GM19025 (cell line): ENCODE measurements around the gene RCC2.
"Not testable (repeated sequence)": the region's sequence is repeated elsewhere in the genome, so short reads cannot be mapped to it uniquely, and the experiment has no call there.

Experiments used
- ATAC-seq: cut with Tn5 transposase; IDR thresholded peaks from one replicate; pipeline ENCODE4 v1.9.1; 2021; ENCODE audit warnings: mild to moderate bottlenecking, low read depth, moderate library complexity; ENCODE audit not compliant: unreplicated experiment

The RCC2 gene

DNA sequence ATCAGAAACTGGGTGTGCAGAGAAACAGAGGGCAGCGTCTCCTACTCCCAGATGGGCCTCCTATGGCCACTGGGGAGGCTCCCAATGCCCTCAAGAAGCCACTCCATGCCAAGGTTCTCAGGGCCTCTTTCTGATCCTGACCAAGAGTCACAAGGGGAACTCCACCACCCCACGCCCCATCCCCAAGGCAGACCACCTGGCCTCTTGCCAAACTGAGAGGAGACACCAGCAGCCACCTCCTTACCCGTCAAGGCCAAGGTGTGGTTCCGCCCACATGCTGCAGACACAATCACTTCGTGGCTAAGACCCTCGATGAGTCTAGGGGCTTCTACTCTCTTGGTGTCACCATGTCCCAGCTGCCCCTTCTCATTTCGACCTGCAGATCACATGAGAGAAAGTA, 17.0 kb downstream of the RCC2 start:
- no peak for ATAC-seq

DNA sequence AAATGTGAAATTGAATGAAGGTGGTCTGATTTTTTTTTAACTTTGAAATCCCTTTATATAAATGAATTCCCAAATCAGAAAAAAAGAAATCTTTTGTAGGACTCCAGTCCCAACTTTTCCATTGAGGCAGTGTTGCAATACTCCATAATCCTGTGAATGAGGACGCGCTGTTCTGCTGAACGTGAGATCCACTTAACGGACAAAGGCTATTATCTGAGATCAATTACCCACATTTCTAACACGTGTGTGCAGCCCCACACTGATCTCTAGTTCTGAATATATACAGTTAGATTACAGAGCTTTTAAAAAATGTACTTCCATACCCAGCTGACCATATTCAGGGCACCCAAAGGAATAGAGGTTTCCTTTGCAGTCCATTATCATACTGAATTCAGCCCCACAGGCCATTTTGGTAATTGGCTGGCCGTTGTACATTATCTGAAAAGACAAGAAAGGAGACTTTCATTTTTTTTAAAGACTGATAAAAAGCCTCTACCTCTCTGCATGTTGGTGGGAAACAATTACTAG, 19.0 kb downstream of the RCC2 start:
- no peak for ATAC-seq

DNA sequence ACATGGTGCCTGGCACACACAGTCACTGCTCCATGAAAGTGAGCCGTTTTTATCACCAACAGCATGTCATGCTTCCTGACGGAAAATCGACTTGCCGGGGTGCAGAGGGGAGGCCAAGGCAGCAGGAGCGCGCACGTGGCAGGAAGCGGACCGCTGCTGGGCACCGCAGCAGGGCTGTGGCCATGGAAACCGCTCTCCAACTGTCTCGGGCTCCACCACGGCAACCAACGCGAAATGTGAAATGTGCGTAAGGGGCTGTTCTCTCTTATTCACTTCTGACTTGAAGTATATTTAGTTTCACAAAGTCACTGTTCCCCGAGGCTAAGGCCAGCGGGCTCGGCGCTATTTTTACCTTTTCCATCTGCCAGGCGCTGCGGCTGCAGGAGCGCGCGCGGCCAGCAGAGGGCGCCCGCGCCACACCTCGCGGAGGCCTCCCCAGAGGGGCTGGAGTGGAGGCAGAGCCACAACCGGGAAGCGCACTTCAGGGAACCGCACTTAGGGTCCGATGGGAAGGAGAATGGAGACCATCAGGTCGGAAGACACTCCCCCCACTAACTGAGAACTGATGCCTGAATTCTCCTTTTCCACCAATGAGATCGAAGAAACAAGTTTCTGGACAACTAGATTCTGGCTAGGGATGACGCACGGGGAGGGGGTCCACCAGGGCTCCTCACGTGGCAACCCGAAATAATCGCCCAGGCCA, 19.7 kb downstream of the RCC2 start:
- no peak for ATAC-seq

DNA sequence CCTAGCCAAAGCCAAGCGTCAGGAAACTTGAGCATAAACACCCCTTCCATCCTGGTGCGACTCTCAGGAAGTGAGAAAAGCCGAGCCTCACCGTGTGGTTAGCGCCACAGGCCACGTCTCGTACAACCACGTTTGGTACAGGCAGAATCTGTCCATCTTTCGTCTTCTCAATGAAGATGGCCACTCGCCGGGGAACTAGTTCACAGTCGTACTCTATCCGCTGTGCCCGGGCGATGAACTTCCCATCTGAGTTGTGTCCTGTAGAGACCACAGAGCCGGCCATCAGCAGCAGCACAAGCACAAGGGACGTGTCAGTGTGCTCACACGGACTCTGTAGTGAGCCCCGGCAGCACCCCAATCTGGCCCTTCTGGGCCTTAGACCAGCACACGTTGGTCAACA, 23.1 kb downstream of the RCC2 start:
- ATAC-seq, result no peak

DNA sequence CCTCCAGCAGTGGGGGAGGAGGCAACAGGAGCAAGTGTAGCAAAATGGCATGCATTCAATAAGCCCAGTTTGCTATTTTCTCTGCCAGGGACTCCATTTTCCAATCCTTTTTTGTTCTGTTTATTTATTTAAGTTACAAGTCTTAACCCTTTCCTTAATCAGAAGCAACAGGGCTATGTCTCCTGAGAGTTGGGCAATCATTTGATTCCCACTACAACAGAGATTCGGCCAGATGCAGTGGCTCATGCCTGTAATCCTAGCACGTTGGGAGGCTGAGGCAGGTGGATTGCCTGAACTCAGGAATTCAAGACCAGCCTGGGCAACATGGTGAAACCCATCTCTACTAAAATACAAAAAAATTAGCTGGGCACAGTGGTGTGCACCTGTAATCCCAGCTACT, 25.5 kb downstream of the RCC2 start:
- ATAC-seq, result no peak

DNA sequence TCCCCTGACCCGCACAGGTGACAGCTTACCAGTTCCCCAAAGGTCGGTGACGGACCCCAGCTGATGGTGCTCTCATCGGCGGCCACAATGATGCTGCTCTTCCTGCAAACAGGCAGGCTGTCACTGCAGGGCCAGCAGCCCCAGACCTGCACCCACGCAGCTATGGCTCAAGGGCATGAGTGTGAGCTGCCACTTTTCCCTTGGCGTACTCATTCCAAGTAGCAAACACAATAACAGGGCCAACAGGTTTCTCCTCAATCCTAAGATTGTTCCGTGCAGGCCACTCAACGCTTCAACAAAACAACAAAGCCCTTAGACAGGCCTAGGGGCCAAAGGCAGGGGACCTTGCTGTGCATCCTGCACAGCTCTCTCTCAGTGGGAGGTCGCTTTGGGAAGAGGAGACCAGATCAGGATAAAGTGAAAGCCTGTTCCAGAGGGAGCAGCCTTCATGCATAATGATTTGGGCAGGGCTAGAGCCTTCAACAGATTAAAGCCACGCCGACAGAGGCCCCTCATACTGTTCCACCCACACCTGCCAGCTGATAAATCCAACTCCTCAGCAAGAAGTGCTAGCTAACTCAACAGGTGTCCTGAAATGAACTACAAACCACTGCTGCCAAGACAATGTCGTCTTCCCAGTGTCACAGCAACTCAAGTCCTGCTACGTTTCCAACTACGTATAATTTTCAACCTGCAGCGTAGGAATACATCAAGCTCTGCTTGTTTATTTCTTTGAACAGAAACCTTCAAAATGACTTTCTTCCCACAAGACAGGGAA, 27.2 kb downstream of the RCC2 start:
- no peak for ATAC-seq

DNA sequence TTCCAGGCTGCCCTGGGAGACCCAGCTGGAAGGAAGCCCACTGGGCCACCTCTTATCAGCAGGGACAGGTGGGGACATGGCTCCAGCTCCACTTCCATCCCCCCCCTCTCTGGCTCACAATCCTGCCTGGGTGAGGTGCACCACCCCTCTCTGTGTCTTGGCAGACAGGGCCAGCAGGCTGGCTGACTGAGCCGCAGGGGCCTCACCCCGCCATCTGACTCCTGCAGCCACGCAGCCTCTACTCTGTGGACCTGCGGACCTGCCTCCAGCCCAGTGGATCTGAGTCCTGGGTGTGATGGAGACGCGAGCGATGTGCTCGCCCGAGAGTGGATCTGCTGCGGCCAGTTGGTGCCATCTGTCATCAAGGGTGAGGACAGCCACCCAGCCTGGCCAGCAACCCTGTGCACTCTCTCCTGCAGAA, 30.1 kb downstream of the RCC2 start:
- no peak for ATAC-seq

DNA sequence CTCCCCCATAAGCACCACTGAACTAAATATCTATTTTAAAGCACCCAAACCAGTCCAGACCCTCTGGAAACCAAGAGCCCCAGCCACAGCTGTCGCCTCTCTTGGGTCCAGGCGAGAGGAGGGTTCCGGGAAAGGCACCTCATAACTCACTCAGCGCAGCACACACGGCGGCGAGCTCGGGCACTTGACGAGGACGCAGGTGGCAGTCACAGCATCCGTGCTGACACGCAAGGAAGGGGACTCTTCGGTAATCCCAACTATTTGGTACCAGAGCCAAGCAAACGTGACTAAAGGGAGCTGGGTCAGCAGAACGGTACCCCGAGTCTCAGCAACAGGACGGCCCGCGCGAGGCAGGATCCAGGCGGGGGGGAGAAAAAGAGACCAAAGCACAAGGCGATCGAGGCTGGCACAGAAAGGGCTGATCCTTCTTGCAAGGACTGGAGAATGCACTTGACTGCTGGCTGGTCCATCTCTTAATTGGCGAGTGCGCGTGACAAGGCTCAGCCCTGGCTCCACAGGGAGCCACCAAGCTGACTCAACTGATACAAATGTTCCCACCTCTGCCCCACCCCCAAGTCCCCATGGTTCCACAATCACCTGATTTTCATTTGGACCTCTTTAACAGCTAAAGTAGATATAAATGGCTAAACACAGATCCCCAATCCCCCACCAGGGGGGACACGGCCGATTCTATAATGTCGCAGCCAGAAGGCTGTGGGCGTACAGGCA, 31.5 kb downstream of the RCC2 start:
- ATAC-seq, result not testable (repeated sequence)

DNA sequence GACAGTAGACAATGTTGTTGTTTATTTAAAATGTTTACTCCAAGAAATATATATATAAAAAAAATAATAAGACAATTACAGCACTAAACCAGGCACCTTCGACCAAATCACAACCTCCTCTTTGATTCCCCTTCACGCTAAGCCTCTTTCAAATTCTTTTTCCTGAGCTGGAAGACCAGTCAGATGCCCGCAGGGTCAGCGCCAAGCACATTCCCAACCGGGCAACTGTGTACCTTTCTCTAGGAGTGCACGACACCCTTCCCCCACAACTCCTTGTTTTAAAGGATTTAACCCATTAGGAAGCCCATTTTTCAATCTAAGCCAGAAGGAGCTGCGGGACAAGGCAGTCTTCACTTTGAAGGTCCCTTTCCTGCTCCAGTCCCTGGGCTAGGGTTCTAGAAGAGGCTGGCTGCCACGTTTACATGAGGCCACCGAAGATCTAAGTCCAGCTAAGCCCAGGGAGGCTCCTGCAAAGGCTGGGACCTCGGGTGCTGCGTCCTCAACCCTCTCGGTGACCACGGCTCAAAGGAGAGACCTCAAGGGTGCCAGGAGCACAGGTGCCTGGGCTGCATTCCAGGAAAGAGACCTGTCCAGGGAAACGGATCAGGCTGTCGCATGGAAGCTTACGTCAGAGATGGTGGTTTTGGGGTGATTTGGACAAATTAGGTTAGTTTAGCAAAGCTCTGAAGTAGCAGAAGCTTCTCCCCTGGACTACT, 32.6 kb downstream of the RCC2 start:
- ATAC-seq, result not testable (repeated sequence)

DNA sequence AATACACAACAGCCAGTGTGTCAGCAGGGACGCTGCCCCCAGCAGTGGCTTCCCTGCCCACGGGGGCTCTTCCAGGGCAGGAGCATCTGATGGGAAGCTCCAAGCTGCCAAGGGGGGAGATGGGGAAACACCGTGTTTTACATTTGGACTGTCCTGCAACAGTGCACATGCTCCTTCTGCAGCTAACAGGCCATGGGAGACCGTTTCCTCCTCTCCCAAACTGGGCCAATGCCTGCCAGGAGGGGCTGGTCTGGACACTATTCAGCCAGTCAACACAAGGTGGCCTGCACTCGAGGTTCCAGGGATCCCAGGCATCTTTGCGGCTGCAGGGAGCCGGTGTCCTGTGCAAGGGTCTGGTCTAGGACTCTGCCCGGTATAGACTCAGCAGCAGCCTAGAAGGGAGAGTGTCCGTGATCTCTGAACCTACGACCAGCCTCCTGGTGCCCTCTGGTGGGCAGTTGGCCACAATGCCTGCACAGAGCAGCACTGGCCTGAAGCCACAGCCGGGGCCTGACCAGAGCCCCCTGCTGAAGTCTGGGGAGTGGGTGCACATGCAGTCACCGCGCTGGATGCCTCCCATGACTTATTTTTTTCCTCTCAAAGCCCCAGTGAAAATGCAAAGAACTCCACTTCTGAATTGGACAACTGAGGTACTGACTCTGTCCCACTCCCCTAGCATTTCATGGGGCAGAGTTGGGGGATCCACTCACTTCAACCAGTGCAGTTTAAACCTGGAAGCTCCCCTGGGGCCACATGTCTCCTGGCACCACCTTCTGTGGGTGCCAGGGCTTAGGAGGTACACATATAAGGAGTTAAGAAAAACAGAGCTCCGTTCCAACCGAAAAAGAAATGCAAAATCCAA, 33.3 kb downstream of the RCC2 start:
- no peak for ATAC-seq

DNA sequence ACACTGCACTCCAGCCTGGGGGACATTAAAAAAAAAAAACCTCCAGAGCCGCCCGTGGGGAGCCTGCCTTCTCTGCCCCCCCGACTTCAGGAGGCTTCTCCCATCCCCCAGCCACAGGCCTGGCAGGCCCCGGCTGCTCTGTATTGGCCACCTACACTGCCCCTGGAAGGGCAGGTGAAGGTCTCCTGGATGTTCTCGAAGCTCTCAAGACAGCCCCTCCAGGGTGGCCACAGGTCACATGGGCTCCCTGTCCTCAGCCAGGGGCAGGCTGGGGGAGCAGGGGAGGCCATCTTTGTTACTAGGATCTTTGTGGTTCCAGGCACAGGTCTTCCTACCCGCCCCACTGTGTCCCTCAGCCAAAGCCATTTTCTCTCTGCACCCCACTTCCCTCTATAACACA, 34.7 kb downstream of the RCC2 start:
- ATAC-seq, result no peak

DNA sequence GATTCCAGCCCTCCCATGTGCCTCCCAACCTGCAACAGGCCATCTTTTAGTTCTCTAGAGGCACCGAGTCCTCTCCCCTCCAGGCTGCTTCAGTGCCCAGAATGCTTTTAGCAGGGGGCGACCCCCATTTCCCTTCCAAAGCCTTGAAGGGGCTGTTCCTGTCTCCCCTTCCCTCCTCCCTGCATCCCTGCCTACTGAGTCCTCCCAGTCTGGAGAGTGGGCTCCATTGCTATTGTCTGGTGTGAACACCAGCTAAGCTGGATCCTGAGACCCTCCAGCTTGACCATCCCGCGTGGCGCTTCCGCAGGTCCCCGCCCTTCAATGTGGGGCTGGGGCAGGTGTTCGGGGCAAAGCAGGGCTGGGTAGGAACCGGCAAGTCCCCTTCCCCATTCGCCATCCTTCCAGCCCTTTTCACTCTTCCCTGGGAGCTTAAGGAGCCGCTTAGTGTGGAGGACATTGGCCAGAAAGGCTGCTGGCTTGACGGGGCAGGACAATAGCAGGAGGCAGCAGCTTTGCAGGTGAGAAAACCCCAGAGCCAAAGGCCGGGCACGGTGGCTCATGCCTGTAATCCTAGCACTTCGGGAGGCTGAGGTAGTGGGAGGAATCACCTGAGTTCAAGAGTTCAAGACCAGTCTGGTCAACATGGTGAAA, 35.3 kb downstream of the RCC2 start:
- no peak for ATAC-seq

DNA sequence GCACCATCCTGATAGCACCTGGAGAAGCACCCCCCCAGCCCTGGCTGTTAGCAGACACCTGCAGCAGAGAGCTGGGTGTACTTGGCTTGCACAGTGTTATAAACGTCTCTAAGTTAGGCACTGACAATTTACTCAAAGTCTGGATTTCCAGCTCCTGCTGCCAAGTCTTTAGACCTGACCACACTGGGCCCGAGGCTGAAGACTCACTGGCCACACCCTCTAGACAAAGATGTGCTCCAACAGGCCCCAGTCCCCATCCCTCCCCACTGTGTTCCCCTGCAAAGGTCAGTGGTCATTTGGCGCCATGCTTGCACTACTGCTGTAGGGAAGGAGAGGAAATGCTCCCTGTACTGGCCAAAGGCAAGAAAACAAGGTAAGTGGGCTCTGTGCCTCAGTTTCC, 36.4 kb downstream of the RCC2 start:
- ATAC-seq, result no peak

DNA sequence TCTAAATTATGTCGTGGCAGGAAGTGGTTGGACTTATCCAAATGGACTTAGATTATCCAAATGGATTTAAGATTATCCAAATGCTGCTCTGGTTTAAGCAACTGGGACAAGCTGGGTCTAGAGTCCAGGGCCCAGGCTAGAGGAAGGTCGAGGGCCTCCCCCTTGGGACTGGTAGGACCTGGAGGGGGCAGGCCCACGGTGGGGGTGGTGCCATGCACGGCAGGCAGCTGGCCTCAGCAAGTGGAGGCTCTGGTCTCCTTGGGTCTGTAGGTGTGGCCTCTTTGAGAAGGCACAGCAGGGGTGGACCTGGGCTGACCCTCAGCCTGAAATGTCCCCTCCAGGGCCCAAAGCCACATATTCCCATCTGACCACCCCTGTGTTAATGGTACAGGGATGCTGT, 37.6 kb downstream of the RCC2 start:
- ATAC-seq, result no peak

DNA sequence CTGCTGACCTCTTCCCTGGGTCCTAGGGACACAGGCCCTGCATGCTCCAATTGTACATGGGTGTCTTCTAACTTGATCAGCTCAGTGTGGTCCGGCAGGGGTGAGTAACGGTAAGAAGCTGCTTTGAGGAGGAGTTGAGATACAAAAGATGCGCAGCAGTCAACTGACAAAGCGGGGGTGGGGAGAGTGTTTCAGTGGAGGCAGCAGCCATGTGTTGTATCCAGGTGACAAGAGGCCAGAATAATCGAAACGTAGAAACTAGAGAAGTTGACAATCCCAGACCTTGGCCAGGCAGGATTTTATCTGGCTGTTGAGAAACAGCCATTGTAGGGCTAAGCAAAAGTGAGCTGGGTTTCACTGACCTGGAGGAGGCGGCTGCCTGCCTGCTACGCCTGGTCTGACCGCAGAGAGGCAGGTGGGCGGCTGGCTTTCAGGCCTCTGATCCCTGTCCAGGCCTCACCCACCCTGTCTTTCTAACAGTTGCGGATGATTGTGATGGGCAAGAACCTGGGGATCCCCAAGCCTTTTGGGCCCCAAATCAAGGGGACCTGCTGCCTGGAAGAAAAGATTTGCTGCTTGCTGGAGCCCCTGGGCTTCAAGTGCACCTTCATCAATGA, 38.6 kb downstream of the RCC2 start:
- no peak for ATAC-seq

DNA sequence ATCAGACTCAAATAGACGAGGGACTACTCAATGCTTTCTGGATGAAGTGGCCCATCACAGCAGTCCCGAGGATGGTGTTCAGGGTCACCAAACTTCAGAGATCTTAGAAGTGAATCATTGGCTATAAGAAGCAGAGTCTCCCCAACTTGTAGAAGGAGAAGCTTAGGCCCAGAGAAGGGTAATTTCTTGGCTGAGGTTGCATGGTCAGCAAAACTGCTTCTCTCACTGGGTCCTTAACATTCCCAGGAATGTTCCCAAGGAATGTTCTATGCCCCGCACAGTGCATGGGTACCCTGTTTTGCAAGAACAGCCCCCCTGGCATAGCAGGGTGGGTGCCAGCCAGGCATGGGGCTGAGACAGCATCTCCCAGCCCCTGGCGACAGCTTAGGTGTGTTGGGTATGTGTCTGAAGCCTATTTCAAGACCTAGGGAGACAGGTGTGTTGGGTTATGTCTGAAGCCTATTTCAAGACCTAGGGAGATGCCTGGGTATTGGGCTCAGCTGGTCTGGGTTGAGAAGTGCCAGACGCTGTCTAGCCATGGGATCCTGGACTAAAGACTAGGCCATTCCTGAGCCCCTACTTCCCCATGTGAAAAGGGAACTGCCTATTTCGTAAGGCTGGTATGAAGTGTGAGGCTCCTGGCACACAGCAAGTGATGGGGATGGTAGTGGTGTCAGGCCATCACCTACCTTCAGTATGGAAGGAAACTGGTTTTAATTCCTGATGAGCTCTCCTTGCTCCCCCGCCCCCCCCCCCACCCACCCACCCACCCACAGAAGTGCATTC, 41.4 kb downstream of the RCC2 start:
- ATAC-seq, result no peak

DNA sequence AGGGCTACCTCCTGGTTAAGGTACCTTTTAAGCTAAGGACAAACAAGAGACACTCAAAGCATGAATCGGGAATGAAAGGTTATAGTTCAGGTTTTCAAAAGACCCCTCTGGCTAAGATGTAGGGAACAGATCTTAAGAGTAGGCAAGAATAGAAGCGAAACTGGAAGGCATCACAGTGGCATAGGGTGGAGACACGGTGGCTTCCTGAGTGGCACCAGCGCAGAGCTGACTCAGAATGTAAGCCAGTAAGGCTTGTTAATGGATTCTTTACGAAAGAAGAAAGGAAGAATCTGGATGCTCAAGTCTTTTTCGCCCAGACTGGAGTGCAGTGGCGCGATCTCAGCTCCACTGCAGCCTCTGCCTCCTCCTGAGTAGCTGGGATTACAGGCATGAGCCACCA, 46.2 kb downstream of the RCC2 start:
- no peak for ATAC-seq

DNA sequence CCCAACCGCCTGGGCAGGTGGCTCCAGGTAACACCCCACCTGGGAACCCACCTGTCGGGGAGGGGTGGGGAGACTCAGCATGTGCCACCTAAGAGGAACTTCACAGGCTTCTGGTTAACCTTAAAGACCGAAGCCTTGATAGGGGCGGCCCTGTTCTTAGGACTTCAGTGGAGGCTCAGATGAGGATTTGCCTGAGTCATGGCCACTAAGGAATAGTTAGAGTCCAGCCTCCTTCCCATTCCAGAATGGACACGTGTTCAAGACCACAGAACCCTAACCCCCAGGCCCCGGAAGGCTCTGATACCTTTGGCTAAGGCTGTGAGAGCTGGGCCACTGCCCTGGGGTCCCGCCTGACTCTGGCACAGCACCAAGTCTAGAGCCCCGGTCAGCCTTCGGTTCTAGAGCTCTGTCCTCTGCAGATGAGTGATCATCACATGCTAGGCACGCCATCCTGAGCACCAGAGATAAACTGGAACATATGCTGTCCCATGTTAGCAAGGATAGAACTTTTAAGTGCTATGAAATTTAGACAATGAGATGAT, 47.2 kb downstream of the RCC2 start:
- no peak for ATAC-seq
